OCI-LY3 (cell line): Measurements from ENCODE around the gene RBBP4.

Experiments
- H2AFZ ChIP-seq: fragments of 200-600, 300-600 bp; shearing (Covaris generic); 2 replicates; pipeline ENCODE4 v1.6.0; 2014; ENCODE audit warnings: antibody characterized with exemption, low read depth, low read length
- H3K27ac ChIP-seq: fragments of 200-600, 300-600 bp; sonication (generic); 2 replicates; pipeline ENCODE4 v1.5.1; 2014; ENCODE audit warnings: mild to moderate bottlenecking, low read length, moderate library complexity, mixed read lengths
- H3K27me3 ChIP-seq: fragments of 200-600, 300-600 bp; sonication (generic); 2 replicates; pipeline ENCODE4 v1.6.1; 2014; ENCODE audit warnings: low read depth, low read length, mixed read lengths
- H3K36me3 ChIP-seq: fragments of 200-600, 300-600 bp; sonication (generic); replicated peaks from 2 replicates; pipeline ENCODE3; 2014; ENCODE audit warnings: low read depth, low read length, mixed read lengths
- H3K4me1 ChIP-seq: fragments of 300-600, 200-600 bp; sonication (generic); 2 replicates; pipeline ENCODE4 v1.6.1; 2014; ENCODE audit warnings: low read length, mixed read lengths
- H3K4me2 ChIP-seq: fragments of 200-600, 300-600 bp; sonication (generic); 2 replicates; pipeline ENCODE4 v1.6.1; 2014; ENCODE audit warnings: low read length, mixed read lengths
- H3K4me3 ChIP-seq: fragments of 300-600, 200-600 bp; sonication (generic); 2 replicates; pipeline ENCODE4 v1.5.1; 2014; ENCODE audit warnings: antibody characterized with exemption, mild to moderate bottlenecking, low read length, moderate library complexity
- H3K79me2 ChIP-seq: fragments of 300-600, 200-600 bp; shearing (Covaris generic); 2 replicates; pipeline ENCODE4 v1.6.1; 2014; ENCODE audit warnings: mild to moderate bottlenecking, low read length, mixed read lengths
- H3K9ac ChIP-seq: fragments of 300-600, 200-600 bp; shearing (Covaris generic); 2 replicates; pipeline ENCODE4 v1.6.0; 2014; ENCODE audit warnings: mild to moderate bottlenecking, low read length, moderate library complexity
- H3K9me3 ChIP-seq: fragments of 200-600, 300-600 bp; shearing (Covaris generic); 2 replicates; pipeline ENCODE4 v1.6.1; 2014; ENCODE audit warnings: low read length, mixed read lengths; ENCODE audit not compliant: insufficient read depth
- H4K20me1 ChIP-seq: fragments of 200-600, 300-600 bp; sonication (generic); 2 replicates; pipeline ENCODE4 v1.6.1; 2016; ENCODE audit warnings: low read length, mixed read lengths; ENCODE audit not compliant: insufficient read depth
- CTCF ChIP-seq: fragments of 200-600, 300-600 bp; sonication (generic); IDR thresholded peaks from 2 replicates; pipeline ENCODE4 v1.5.1; 2014; ENCODE audit warnings: antibody characterized with exemption, low read length, low read depth
- EZH2phosphoT487 ChIP-seq: fragments of 200-600 bp; shearing (Covaris generic); IDR thresholded peaks from 2 replicates; pipeline ENCODE4 v1.6.1; 2018; ENCODE audit warnings: antibody characterized with exemption, mixed run types, low read depth

RBBP4 gene

GRCh38 chr1:32609180-32609579, 41.8 kb upstream of the RBBP4 start:
- Histone ChIP-seq H3K4me2 (no peak overlapping the region; the same call in 1 of the 2 replicates), H3K36me3 (no peaks in the 10 kb centered on the region), H4K20me1 (no peaks in the 10 kb centered on the region), H3K27ac (no peak overlapping the region), H2AFZ (no peak overlapping the region), H3K9me3 (no peaks in the 10 kb centered on the region), H3K9ac (no peak overlapping the region), H3K4me1 (peaks cover 21% of the 10 kb centered on the region), H3K27me3 (no peaks in the 10 kb centered on the region), H3K79me2 (no peaks in the 10 kb centered on the region), H3K4me3 (no peak overlapping the region)
- TF ChIP-seq EZH2phosphoT487: no peak

GRCh38 chr1:32611859-32612188, 39.2 kb upstream of the RBBP4 start:
- no peak overlapping the region for H2AFZ ChIP-seq

DNA sequence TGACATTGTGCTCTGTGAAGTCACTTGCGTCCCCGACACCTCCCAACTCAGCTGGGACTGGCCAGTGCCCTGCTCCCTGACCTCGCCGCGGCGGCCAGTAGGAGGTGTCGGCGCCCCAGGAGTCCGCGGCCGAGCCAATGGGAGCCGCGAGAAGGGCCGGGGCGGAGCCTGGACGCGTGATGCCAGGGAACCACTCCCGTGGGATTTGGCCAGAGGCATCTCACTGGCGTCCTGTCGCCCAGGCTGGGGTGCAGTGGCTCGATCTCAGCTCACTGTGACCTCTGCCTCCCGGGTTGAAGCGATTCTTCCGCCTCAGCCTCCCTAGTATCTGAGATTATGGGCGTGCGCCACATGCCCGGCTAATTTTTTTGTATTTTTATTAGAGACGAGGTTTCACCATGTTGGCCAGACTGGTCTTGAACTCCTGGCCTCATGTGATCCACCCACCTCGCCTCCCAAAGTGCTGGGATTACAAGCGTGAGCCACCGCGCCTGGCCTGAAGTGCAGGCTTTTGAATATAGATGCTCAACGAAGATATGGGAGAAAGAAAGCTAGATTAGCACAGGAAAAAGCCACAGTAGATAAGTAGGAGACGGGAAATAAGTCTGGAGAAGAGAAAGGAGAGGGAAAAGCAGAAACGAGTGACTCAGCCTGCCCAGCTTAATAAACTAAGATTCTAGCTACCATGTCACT, 38.7 kb upstream of the RBBP4 start:
- H2AFZ ChIP-seq: no peak overlapping the region
- no peak overlapping the region for H3K9ac ChIP-seq
- H3K4me1 ChIP-seq: peaks cover 16% of the 10 kb centered on the region
- no peaks in the 10 kb centered on the region for H3K27me3 ChIP-seq
- H3K27ac ChIP-seq: no peak overlapping the region
- no peaks in the 10 kb centered on the region for H3K9me3 ChIP-seq
- H3K4me3 ChIP-seq: no peak overlapping the region
- no peaks in the 10 kb centered on the region for H3K36me3 ChIP-seq
- H3K4me2 ChIP-seq: no peak overlapping the region
- no peaks in the 10 kb centered on the region for H4K20me1 ChIP-seq
- no peaks in the 10 kb centered on the region for H3K79me2 ChIP-seq
- no peak for TF ChIP-seq EZH2phosphoT487
- no peak for TF ChIP-seq CTCF

More at GRCh38 chr1:32611859-32612188, 39.2 kb upstream of the RBBP4 start:
- H4K20me1 ChIP-seq: no peaks in the 10 kb centered on the region
- H3K79me2 ChIP-seq: no peaks in the 10 kb centered on the region
- H3K4me1 ChIP-seq: peaks cover 18% of the 10 kb centered on the region
- H3K27me3 ChIP-seq: no peaks in the 10 kb centered on the region
- no peak overlapping the region for H3K27ac ChIP-seq
- no peak for TF ChIP-seq CTCF
- TF ChIP-seq EZH2phosphoT487: no peak
- no peaks in the 10 kb centered on the region for H3K9me3 ChIP-seq
- H3K36me3 ChIP-seq: no peaks in the 10 kb centered on the region
- no peak overlapping the region for H3K9ac ChIP-seq
- no peak overlapping the region for H3K4me2 ChIP-seq
- no peak overlapping the region for H3K4me3 ChIP-seq

- H3K27me3 ChIP-seq: no peaks in the 10 kb centered on the region
- H3K9ac ChIP-seq: no peak overlapping the region
- H4K20me1 ChIP-seq: no peaks in the 10 kb centered on the region
- no peaks in the 10 kb centered on the region for H3K36me3 ChIP-seq
- H3K4me3 ChIP-seq: no peak overlapping the region
- H3K27ac ChIP-seq: no peak overlapping the region
- H3K9me3 ChIP-seq: no peaks in the 10 kb centered on the region
- H3K4me2 ChIP-seq: no peak overlapping the region
- H2AFZ ChIP-seq: no peak overlapping the region
- TF ChIP-seq CTCF (no peak), EZH2phosphoT487 (no peak)
- peaks cover 6% of the 10 kb centered on the region for H3K4me1 ChIP-seq
- H3K79me2 ChIP-seq: no peaks in the 10 kb centered on the region
Observed at GRCh38 chr1:32613472-32613871, 37.5 kb upstream of the RBBP4 start.
